NOMO-1 (cell line): ENCODE data around the gene SLC6A1.

Experiments used
- DNase-seq, 2 experiments: peaks; one replicate each; lab custom pipeline; 2025; ENCODE audit not compliant: unreplicated experiment in 2 of 2; lab: John Stamatoyannopoulos, UW

SLC6A1 gene

GRCh38 chr3:10970306-10970960 is 22.1 kb upstream of the SLC6A1 start:
- no peak for DNase-seq

- no peak for DNase-seq
Measured at GRCh38 chr3:10972072-10972782, 20.3 kb upstream of the SLC6A1 start.

- DNase-seq, result no peak
Measured at GRCh38 chr3:10973046-10973595, 19.4 kb upstream of the SLC6A1 start.

- no peak for DNase-seq
Measured at GRCh38 chr3:10974131-10974530, 18.4 kb upstream of the SLC6A1 start.

- DNase-seq, result no peak
Measured at GRCh38 chr3:10974746-10975375, 17.7 kb upstream of the SLC6A1 start.

- no peak for DNase-seq
Measured at GRCh38 chr3:10975695-10976234, 16.8 kb upstream of the SLC6A1 start.

GRCh38 chr3:10976770-10977169 is 15.8 kb upstream of the SLC6A1 start:
- DNase-seq, result no peak

- no peak for DNase-seq
Measured at GRCh38 chr3:10977892-10978510, 14.5 kb upstream of the SLC6A1 start.

GRCh38 chr3:10978956-10979355 is 13.6 kb upstream of the SLC6A1 start:
- no peak for DNase-seq

- DNase-seq, result no peak
Measured at GRCh38 chr3:10980312-10980711, 12.2 kb upstream of the SLC6A1 start.

GRCh38 chr3:10981031-10981430 is 11.5 kb upstream of the SLC6A1 start:
- no peak for DNase-seq

GRCh38 chr3:10981961-10982360 is 10.6 kb upstream of the SLC6A1 start:
- DNase-seq, result no peak

- DNase-seq, result no peak
Measured at GRCh38 chr3:10982782-10983181, 9.8 kb upstream of the SLC6A1 start.

- DNase-seq, result no peak
Measured at GRCh38 chr3:10983219-10983916, 9.2 kb upstream of the SLC6A1 start.

- DNase-seq, result no peak
Measured at GRCh38 chr3:10984371-10984896, 8.1 kb upstream of the SLC6A1 start.

GRCh38 chr3:10985181-10985580 is 7.4 kb upstream of the SLC6A1 start:
- DNase-seq, result no peak

GRCh38 chr3:10986592-10986991 is 6.0 kb upstream of the SLC6A1 start:
- no peak for DNase-seq

- no peak for DNase-seq
Measured at GRCh38 chr3:10988001-10988665, 4.4 kb upstream of the SLC6A1 start.

- DNase-seq, result no peak
Measured at GRCh38 chr3:10988991-10989484, 3.5 kb upstream of the SLC6A1 start.
